Retinal pigment epithelial cell (primary cell): ENCODE data around the gene BICRAL.
A peak's percentile ranks its signal among the peaks of the same experiment; 100 is the strongest.

Experiments
- DNase-seq: peaks from one replicate; pipeline ENCODE4 v3.0.0-alpha.2; 2010; ENCODE audit warnings: low read depth
- H3K4me3 ChIP-seq: 2 replicates; pipeline ENCODE4 v1.5.1; 2011; ENCODE audit warnings: mild to moderate bottlenecking, low read length, control low read depth, moderate library complexity
- TF ChIP-seq, protein P1 (sequence below): conservative IDR thresholded peaks from 2 replicates; pipeline ENCODE4 v1.5.1; 2011; ENCODE audit warnings: low read depth, low read length, control low read depth, inconsistent platforms

The BICRAL gene

DNA sequence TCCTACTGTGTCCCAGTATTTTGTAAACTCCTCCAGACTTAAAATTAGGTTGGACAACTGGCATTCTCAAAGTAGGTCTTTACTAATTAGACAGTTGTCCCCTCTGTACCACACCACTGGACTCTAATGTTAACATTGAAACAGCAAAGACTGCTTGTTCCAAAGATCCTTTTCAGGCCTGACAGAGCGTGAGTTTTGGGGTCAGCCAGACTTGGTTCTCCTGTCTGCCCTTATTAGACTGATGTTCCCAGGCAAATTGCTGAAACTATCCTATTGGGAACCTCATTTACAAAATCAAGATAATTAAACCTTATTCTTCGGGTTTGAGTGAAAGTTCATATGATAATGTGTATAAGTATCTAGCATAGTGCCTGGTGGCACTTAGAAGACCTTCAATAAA, 3.7 kb upstream of the BICRAL start:
- TF ChIP-seq, protein P1, sequence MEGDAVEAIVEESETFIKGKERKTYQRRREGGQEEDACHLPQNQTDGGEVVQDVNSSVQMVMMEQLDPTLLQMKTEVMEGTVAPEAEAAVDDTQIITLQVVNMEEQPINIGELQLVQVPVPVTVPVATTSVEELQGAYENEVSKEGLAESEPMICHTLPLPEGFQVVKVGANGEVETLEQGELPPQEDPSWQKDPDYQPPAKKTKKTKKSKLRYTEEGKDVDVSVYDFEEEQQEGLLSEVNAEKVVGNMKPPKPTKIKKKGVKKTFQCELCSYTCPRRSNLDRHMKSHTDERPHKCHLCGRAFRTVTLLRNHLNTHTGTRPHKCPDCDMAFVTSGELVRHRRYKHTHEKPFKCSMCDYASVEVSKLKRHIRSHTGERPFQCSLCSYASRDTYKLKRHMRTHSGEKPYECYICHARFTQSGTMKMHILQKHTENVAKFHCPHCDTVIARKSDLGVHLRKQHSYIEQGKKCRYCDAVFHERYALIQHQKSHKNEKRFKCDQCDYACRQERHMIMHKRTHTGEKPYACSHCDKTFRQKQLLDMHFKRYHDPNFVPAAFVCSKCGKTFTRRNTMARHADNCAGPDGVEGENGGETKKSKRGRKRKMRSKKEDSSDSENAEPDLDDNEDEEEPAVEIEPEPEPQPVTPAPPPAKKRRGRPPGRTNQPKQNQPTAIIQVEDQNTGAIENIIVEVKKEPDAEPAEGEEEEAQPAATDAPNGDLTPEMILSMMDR, result no peak
- H3K4me3 ChIP-seq, result no peak overlapping the region
- no peak for DNase-seq

DNA sequence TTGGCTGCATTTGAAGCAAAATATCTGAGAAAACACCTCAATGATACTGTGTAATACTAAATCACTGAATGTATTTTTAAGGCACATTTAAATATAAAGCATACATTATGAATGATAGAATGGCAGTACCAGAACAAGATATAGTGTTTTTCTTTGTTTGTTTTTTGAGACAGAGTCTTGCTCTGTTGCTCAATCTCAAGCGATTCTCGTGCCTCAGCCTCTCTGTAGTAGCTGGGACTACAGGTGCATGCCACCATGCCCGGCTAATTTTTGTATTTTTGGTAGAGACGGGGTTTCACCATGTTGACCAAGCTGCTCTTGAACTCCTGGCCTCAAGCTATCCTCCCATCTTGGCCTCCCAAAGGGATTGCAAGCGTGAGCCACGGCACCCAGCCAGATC, 2.3 kb upstream of the BICRAL start:
- no peak for DNase-seq
- TF ChIP-seq, protein P1, result no peak
- no peak overlapping the region for H3K4me3 ChIP-seq

DNA sequence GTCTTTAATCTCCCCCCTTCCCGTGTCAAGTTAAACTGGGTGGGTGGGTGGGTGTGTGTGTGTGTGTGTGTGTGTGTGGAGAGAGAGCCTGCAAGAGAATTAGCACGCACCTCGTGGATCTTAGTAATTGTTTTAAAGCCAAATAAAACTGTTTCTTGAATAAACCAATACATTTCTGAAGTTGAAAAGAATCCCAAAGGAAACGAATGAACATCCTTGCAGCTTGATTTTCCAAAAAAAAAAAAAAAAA, 381 bp upstream of the BICRAL start:
- H3K4me3 ChIP-seq, result peak overlapping the region; percentile 49
- DNase-seq, result no peak
- TF ChIP-seq, protein P1, result no peak

DNA sequence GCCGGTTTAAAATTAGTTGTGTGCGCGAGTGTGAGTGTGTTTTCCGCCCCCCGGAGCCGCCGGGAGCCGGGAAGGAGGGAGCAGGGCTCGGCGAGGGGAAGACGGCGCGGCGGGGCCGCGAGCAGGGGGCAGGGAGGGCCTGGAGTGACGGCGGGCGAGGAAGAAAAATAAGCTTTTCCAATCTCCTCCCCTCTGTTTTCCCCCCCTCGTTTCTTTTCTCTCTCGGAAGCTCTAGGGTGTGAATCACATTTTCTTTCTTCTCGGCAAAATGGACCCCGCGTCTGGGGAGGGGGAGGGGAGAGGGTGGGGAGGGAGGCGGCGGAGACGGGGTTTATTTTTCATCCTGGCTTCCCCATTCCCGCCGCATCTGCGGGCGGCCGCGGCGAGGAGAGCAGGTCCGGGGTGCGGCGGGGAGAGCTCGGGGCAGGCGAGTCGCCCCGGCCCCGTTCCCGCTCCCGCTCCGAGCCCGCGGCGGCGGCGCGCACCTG, 881 bp downstream of the BICRAL start:
- peak; percentile 58 for DNase-seq
- H3K4me3 ChIP-seq, result peak overlapping the region; percentile 66
- TF ChIP-seq, protein P1, result no peak

DNA sequence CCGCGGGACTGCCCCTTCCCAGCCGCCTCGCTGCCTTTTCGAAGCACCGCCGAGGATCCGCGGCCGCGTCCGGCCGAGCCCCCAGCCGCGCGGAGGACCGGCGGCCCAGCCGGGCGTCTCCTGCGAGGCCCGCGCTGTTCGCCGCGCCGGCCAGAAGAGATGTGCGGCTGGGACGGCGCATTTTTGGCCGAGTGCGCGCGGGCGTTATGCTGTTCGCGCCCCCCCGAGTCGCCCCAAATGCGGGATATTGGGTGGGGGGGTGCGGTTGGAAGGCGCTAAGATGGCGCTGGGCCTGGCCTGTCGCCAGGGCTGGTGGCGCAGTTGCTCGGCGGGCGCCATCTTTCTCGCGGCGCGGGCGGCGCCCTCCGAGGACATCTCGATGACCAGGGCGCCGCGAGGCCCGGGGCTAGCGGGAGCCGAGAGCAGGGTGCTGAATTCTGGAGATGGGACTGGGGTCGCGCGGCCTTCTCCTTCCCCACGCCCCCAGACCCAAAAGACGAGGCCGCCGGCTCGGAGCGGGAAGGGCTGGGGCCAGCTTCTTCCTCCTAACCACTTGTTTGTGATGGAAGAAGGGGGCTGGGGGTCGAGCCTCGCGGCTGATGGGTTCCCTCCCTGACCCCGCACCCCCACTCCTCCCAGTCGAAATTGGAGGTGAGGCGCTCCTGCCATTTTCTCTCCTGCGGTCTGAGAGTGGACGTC, 1.5 kb downstream of the BICRAL start:
- TF ChIP-seq, protein P1, result no peak
- H3K4me3 ChIP-seq, result peak overlapping the region; percentile 66
- no peak for DNase-seq

DNA sequence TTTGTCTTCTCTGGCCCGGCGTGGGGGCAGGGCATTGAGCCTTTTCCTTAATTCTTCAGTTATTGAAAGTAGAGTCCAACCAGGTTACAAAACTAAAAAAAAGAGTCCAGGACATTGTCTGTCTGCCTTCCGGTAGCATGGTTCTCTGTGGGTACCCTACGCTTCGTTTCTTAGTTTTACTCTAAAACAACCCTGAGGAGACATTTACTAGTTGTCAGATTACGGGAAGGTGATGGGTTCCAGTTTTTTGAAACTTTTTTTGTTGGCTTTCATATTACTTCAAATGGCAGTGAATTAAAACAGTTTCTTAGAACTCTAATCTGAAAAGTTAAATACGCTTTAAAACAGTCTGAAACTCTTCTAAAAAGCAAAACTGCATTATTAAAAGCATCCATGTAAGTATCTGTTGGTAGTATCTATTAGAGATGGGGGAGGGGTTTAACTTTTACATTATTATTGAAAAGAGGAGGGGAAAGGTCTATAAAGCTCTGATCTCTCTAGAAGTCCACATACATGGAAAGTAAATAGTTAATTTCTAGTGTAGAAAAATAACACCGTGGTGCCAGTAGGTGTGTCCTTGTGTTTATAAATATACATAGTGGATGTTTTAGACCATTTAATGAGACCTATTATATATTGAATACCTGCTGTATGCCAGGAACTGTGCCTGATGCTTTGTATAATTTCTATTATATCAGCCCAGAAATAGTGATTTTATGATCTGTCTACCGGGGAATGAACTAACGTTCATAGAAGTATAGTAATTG, 2.2 kb downstream of the BICRAL start:
- DNase-seq, result no peak
- H3K4me3 ChIP-seq, result peak overlapping the region; percentile 66
- TF ChIP-seq, protein P1, result no peak
